GM19397 (cell line): ENCODE measurements around the gene PCDH9.
"Not testable (repeated sequence)": the region's sequence is repeated elsewhere in the genome, so short reads cannot be mapped to it uniquely, and the experiment has no call there.

Experiments used
- ATAC-seq: cut with Tn5 transposase; IDR thresholded peaks from one replicate; pipeline ENCODE4 v1.9.1; 2021; ENCODE audit warnings: mild to moderate bottlenecking, moderate library complexity; ENCODE audit not compliant: unreplicated experiment

The PCDH9 gene

GRCh38 chr13:66624302-66624701 lies 605.8 kb downstream of the PCDH9 start:
- no peak for ATAC-seq

- ATAC-seq = no peak
Measured at GRCh38 chr13:66623129-66623820, 606.9 kb downstream of the PCDH9 start.

GRCh38 chr13:66621906-66622447 lies 608.2 kb downstream of the PCDH9 start:
- ATAC-seq = not testable (repeated sequence)

- no peak for ATAC-seq
Measured at GRCh38 chr13:66618702-66619101, 611.4 kb downstream of the PCDH9 start.

- ATAC-seq = no peak
Measured at GRCh38 chr13:66617786-66618185, 612.4 kb downstream of the PCDH9 start.

GRCh38 chr13:66612983-66613382 lies 617.2 kb downstream of the PCDH9 start:
- ATAC-seq = no peak

- no peak for ATAC-seq
Measured at GRCh38 chr13:66586489-66586888, 643.6 kb downstream of the PCDH9 start.

GRCh38 chr13:66585669-66586203 lies 644.4 kb downstream of the PCDH9 start:
- ATAC-seq = no peak

GRCh38 chr13:66581675-66582074 lies 648.5 kb downstream of the PCDH9 start:
- ATAC-seq = no peak

GRCh38 chr13:66578305-66578704 lies 651.8 kb downstream of the PCDH9 start:
- ATAC-seq = no peak

- ATAC-seq = no peak
Measured at GRCh38 chr13:66577358-66577757, 652.8 kb downstream of the PCDH9 start.

GRCh38 chr13:66576381-66576780 lies 653.8 kb downstream of the PCDH9 start:
- ATAC-seq = no peak

- no peak for ATAC-seq
Measured at GRCh38 chr13:66574606-66575005, 655.5 kb downstream of the PCDH9 start.

- no peak for ATAC-seq
Measured at GRCh38 chr13:66567899-66568612, 662.1 kb downstream of the PCDH9 start.

GRCh38 chr13:66565279-66565678 lies 664.9 kb downstream of the PCDH9 start:
- ATAC-seq = no peak

GRCh38 chr13:66563076-66563475 lies 667.1 kb downstream of the PCDH9 start:
- ATAC-seq = no peak

- ATAC-seq = no peak
Measured at GRCh38 chr13:66562054-66562453, 668.1 kb downstream of the PCDH9 start.

GRCh38 chr13:66560991-66561390 lies 669.1 kb downstream of the PCDH9 start:
- no peak for ATAC-seq

GRCh38 chr13:66560189-66560588 lies 669.9 kb downstream of the PCDH9 start:
- ATAC-seq = no peak

GRCh38 chr13:66559093-66559492 lies 671.0 kb downstream of the PCDH9 start:
- ATAC-seq = no peak

GRCh38 chr13:66558506-66558905 lies 671.6 kb downstream of the PCDH9 start:
- ATAC-seq = no peak

- no peak for ATAC-seq
Measured at GRCh38 chr13:66557357-66557756, 672.8 kb downstream of the PCDH9 start.
